NCI-H2107 (cell line): ENCODE measurements around the gene CLIC2.

Experiments
- DNase-seq: peaks from one replicate; lab custom pipeline; 2025; lab: John Stamatoyannopoulos, UW

CLIC2 gene

DNA sequence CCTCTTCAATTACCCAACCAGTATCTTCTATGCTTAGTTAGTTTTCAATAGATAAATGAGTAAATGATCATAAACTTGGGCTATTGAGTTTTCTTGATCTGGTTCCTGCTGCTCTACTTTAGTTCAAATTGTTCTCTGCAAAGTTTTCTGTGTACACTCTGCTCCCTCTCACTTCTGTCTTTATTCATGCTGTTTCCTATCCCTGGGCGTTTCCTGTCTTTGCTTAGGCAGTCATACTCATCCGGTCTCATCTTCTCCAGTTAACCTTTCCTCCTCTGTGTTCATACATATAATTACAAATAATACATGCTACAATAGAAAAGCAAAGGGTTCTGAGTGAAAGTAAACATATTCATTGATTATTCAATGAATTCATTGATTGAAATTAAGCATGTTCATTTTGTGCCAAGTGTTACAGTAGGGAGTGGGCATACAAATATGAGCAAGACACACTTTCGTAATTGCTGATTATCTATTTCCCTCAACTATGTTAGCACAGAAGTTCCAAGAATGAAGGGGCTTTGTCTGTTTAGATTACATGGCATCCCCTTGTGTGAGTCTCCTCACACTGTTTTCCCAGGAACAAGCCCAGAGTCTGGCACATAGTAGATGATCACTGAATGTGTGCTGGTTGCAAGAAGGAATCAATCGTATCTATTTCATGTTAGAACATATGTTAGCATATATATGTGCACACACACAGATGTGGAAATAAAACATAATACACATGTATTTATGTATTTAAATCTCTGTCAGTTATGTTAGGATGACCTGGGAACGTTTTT is 71.3 kb downstream of the CLIC2 start:
- DNase-seq = no peak

DNA sequence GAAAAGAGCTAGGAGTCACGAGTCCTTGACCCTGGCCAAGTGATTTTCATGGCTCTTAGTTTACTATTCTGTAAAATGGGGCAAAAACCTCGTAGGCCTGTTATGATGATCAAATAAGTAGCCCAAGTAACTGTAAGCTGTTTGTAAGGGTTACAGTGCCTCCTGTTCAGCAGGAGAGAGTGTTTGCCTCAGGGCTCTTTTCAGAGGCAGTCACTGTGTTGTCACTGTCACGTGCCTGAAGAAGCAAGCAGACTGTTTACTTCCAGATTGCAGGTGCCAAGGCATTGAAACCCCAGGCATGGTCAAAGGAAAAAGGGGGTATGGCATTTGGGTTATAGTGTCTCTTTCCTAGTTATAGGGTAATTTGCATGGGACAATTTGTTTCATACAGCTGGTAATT is 74.7 kb downstream of the CLIC2 start:
- DNase-seq = no peak

DNA sequence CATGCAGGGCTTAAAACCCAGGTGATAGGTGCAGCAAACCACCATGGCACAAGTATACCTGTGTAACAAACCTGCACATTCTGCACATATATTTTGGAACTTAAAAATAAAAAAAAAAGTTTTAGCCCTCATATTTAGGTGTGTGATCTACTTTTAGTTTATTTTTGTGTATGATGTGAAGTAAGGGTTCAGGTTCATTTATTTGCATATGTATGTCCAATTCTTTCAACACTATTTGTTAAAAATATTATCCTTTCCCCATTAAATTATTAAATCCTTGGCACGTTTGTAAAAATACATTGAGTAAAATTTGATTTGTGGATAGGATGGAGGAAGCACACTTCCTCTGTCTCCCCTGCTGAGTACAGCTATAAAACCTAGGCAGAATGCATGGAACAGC is 83.0 kb downstream of the CLIC2 start:
- no peak for DNase-seq

DNA sequence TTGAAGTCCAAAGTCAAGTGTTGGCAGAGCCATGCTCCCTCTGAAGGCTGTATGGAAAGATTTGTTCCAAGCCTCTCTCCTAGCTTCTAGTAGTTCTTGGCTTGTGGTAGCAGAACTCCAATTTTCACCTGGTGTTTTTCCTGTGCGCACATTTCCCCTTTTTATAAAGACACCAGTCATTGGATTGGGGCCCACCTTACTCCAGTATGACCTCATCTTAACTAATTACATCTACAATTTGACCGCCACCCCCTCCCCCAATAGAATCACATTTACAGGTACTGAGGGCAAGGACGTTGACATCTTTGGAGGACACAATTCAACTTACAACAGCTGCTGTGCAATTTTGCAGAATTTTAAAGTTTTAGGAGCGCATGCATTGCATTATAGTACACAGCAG is 86.9 kb downstream of the CLIC2 start:
- DNase-seq = no peak

DNA sequence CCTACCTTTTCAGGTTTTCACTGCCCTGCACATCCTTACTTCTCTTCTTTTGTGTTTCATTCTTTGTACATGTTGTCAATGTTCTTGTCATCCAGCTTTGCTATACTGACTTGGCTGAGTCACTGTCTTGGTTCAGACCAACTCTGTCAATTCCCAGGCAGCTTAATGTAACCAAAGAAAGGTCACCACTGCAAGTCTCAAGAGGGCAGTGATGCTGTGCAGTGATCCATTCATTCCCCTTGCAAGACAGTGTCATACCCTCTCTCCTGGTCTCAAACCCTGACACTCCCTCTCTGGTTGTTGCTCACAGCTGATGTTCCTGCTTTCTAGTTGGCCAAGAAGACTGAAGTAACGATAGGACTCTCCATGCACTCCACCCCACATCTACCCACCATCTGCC is 87.7 kb downstream of the CLIC2 start:
- no peak for DNase-seq

DNA sequence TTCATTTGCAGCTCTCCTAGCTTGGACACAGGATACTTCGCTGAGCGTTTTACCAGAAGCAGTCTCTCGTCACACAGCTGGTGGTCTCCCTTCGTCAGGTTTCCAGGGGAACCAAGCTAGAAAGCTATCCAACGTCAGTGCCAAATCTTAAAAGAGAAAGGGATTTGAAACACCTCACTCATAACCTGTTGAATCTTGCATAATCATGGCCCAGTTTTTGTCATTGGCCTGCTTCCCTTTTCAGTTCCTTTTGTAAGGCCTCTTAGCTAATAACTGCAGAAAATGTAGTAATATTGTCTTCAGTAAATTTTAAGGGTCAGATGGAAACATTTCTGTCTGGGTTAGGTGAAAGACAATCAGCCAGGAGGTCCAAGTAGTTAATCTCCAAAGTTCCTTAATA is 92.1 kb downstream of the CLIC2 start:
- no peak for DNase-seq

DNA sequence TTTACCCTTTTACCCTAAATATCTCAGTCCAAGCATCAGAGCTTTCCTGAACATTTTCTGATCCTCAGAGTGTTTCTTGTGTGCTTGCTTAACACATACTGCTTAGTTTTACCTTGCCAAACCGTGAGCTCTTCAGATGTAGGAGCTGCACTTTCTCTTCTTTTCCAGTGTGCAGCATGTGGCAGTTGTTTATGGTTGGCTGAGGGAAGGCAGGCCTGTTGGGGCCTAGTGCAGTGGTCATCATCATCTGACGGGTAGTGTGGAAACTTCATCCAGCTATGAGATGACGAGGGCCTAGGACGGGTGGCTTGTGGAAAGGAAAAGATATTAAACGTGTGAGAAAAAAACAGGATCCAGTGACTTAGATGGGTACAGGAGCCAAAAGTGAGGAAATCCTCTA is 96.7 kb downstream of the CLIC2 start:
- no peak for DNase-seq

DNA sequence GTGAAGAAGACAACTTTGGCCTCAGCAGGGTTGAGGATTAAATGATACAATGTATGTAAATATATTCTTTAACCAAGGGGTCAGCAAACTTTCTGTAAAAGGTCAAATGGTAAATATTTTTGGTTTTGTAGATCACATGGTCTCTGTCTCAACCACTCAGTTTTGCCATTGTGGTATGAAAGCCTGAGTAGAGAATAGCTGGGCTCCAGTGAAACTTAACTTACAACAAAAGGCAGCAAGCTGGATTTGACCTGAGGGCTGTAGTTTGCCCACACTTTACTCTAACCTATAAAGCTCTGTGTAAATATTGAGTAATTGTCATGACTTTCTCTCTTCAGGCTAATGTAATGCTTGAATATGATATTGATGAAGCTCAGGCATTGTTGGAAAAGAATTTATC is 98.5 kb downstream of the CLIC2 start:
- DNase-seq = no peak

DNA sequence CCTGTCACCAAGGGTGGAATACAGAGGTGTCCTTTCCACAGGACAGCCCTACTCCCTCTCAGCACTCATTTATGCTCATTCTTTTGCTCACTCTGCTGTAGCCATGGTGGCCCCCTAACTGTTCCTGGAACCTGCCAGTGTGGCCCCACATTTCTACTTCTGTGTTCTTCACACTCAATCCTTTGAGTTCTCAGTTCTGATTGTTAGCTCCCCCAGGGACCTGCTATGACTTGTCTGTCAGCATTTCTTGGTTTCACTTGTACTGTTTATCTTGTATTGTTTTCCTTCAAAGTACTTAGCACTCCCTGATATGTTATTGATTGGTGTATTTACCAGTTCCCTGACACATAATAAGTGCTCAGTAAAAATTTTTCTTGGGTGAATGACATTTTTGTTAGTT is 103.3 kb downstream of the CLIC2 start:
- no peak for DNase-seq
